ENCODE measurements around the gene PPP1R2C.

DNA sequence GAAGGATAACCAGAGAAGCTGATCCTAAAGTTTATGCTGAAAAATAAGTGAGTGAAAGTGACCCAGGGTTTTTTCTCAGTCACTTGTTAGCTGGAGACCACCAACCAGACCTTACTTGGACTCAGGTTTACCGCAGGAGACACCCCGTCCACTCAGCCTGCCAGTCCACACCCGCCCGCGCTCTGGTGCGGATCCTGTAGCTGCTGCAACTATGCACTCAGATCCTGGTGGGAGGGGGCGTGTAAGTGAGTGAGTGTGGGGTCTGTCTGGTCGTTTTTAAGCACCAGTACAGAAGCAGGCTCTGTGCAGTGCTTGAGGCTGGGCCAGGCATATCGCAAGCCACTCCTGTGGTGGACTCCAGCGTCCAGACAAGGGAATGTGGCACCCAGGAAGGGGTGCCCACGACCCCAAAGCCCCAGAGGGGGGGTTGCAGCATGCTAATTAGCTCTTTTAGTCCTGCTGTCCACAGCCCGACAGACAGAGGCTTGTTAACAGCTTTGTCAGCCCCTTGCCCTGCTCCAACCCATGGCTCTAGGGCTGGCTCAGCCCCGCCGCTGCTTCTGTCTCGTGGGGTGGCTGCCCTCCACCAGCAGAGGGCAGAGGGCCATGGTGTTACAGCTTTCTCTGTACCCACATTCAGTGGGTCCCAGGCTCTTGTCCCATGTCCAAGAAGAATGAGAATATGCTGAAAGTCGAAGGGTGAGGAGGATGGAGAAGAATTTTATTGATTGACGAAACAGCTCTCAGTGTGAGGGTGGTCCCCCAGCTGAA, 40.4 kb upstream of the PPP1R2C start:
- TF ChIP-seq, protein P1, sequence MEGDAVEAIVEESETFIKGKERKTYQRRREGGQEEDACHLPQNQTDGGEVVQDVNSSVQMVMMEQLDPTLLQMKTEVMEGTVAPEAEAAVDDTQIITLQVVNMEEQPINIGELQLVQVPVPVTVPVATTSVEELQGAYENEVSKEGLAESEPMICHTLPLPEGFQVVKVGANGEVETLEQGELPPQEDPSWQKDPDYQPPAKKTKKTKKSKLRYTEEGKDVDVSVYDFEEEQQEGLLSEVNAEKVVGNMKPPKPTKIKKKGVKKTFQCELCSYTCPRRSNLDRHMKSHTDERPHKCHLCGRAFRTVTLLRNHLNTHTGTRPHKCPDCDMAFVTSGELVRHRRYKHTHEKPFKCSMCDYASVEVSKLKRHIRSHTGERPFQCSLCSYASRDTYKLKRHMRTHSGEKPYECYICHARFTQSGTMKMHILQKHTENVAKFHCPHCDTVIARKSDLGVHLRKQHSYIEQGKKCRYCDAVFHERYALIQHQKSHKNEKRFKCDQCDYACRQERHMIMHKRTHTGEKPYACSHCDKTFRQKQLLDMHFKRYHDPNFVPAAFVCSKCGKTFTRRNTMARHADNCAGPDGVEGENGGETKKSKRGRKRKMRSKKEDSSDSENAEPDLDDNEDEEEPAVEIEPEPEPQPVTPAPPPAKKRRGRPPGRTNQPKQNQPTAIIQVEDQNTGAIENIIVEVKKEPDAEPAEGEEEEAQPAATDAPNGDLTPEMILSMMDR (IDR thresholded peaks at IDR 0.05) = no peak
- no peak for TF ChIP-seq POLR2A (IDR thresholded peaks at IDR 0.05)

All from adrenal gland (tissue), 5 donors.